ENCODE data around the gene RBP5.

Gene RBP5

DNA sequence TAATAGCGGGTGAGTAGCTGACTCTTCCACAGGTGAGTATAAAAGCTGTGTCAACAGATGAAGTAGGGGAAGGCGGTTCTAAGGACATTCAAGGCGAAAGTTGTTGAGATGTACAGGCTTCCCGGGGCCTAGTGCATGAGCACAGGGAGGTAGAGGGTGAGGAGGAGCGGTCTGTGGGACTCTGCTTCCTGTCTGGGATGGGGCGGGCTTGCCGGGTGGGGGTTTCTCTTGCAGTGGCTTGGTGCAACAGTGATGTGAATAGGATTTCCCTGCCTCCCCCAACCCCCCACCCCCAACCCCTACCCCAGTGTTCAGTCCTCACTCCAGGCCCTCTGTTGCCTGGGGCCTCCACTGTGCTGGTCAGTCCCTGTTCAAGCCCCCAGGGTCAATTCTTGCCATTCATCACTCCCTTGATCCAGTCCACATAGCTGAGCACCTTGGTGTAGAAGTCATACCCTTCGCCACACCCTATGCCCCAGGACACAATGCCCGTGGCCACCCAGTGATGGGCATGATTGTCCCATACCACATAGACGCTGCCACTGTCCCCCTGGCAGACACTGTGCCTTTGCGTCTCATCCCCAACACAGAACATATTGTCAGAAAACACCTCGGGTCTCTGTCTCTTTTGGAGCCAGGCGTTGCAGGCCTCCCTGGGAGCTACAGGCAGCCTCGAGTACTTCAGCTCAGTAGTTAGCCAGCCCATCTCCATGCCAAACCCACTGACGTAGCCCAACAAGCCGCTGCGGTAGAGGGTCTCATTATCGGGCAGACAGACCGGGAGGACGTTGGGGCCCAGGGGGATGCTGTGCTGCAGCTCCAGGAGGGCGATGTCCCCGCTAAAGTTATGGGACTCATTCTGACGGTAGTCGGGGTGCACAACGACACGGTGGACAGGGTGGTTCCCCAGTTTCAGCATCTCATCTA lies 32.4 kb downstream of the RBP5 start (continued):
- TF ChIP-seq ZNF549 (tag by site-specific recombination; IDR thresholded peaks at IDR 0.05) (no peak), ZNF292 (tag by site-specific recombination; IDR thresholded peaks at IDR 0.05; ENCODE audit: borderline replicate concordance, low read depth) (no peak), ZNF138 (tag by site-specific recombination; IDR thresholded peaks at IDR 0.05; ENCODE audit: borderline replicate concordance) (no peak), ZNF843 (tag by site-specific recombination; IDR thresholded peaks at IDR 0.05) (no peak)

DNA sequence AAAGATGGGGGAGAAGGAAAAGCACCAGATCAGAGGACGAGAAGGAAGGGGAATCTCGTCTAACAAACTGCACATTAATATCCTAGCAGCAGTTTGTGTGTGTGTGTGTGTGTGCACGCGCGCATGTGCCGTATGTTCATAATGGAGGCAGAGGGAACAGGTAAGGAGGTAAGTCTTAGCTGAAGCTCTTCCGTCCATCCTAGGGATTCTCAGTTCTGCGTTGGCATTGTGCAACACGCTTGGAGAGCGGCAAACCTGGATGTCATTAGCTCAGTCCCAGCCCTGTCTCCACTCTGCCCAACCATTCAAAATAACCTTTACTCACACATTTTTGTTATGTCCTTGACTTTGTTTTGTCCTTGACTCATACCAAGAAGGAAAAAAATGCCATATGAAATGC lies 34.8 kb downstream of the RBP5 start:
- Histone ChIP-seq H3K27ac (ENCODE audit: extremely low read depth, low read depth, low read length) (no peak overlapping the region), H3K9me3 (ENCODE audit: control insufficient read depth, insufficient read depth, low read depth, low read length) (no peaks in the 10 kb centered on the region), H3K4me1 (ENCODE audit: control insufficient read depth, insufficient read depth, low read length) (no peaks in the 10 kb centered on the region), H3K36me3 (ENCODE audit: control insufficient read depth in 2 of 2, insufficient read depth in 1 of 2, low read length in 2 of 2) (peaks cover 0 to 3% of the 10 kb centered on the region in 2 experiments; a peak in 1 of 3 replicates), H3K4me3 (ENCODE audit: low read depth, low read length) (no peak overlapping the region)
- TF ChIP-seq ZNF792 (tag by site-specific recombination; IDR thresholded peaks at IDR 0.05) (no peak), ZNF114 (tag by site-specific recombination; IDR thresholded peaks at IDR 0.05) (no peak), ZNF366 (tag by site-specific recombination; conservative IDR thresholded peaks at IDR 0.05) (no peak), ZNF530 (tag by site-specific recombination; IDR thresholded peaks at IDR 0.05; ENCODE audit: low read depth) (no peak), ZNF514 (tag by site-specific recombination; IDR thresholded peaks at IDR 0.05) (no peak), OVOL3 (tag by site-specific recombination; IDR thresholded peaks at IDR 0.05) (no peak), ZNF311 (tag by site-specific recombination; IDR thresholded peaks at IDR 0.05; ENCODE audit: borderline replicate concordance) (no peak), ZNF341 (tag by site-specific recombination; IDR thresholded peaks at IDR 0.05; ENCODE audit: low read depth) (no peak), EGR2 (tag by site-specific recombination; IDR thresholded peaks at IDR 0.05; ENCODE audit: low read depth) (no peak), MEIS1 (CRISPR knock-in tag; IDR thresholded peaks at IDR 0.05; ENCODE audit: borderline replicate concordance) (no peak), ZNF354C (tag by site-specific recombination; IDR thresholded peaks at IDR 0.05; ENCODE audit: borderline replicate concordance, low read depth) (no peak)
- TF ChIP-seq, protein P1, sequence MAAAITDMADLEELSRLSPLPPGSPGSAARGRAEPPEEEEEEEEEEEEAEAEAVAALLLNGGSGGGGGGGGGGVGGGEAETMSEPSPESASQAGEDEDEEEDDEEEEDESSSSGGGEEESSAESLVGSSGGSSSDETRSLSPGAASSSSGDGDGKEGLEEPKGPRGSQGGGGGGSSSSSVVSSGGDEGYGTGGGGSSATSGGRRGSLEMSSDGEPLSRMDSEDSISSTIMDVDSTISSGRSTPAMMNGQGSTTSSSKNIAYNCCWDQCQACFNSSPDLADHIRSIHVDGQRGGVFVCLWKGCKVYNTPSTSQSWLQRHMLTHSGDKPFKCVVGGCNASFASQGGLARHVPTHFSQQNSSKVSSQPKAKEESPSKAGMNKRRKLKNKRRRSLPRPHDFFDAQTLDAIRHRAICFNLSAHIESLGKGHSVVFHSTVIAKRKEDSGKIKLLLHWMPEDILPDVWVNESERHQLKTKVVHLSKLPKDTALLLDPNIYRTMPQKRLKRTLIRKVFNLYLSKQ (tag by site-specific recombination; IDR thresholded peaks at IDR 0.05; ENCODE audit: borderline replicate concordance), result no peak
- TF ChIP-seq, protein P2, sequence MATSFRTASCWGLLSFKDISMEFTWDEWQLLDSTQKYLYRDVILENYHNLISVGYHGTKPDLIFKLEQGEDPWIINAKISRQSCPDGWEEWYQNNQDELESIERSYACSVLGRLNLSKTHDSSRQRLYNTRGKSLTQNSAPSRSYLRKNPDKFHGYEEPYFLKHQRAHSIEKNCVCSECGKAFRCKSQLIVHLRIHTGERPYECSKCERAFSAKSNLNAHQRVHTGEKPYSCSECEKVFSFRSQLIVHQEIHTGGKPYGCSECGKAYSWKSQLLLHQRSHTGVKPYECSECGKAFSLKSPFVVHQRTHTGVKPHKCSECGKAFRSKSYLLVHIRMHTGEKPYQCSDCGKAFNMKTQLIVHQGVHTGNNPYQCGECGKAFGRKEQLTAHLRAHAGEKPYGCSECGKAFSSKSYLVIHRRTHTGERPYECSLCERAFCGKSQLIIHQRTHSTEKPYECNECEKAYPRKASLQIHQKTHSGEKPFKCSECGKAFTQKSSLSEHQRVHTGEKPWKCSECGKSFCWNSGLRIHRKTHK (tag by site-specific recombination; IDR thresholded peaks at IDR 0.05), result no peak
- ChIA-PET POLR2A (no interaction called here), CTCF (interaction anchor here (0.7 to 2.7 kb wide), 5 partner anchors 14 to 149 kb away, joined by 3 to 18 read pairs (median 13); partner anchors contain the start of genes C12orf57, C1RL and RNU7-1)

DNA sequence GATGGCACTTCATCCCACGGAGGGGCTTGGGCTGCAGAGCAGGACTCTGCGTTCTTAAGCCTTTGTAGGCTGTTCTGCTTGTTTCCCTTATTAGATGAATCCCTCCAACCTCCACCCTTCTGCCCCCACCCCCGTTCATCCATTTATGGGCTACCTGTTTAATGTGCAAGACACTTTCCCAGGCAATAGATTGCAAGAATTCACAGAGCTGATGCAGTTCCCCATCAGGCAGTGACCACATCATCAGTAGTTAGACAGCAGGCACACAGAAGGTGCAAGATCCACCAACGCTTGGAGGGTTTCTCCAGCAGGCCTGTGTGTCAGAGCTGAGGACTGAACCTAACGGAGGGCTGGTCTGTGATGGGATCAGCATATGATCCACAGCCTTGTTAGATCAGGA lies 35.2 kb downstream of the RBP5 start:
- POLR2A ChIA-PET, result no interaction called here

More for the DNA sequence above, 35.2 kb downstream of the RBP5 start:
- CTCF ChIA-PET, result interaction anchor here (0.5 to 2.7 kb wide), 10 partner anchors 14 to 202 kb away, joined by 3 to 18 read pairs (median 4); partner anchors contain the start of genes C12orf57, C1RL, C1S and RNU7-1
- Histone ChIP-seq H3K36me3 (ENCODE audit: control insufficient read depth in 2 of 2, insufficient read depth in 1 of 2, low read length in 2 of 2) (peaks cover 0 to 1% of the 10 kb centered on the region in 2 experiments; a peak in 1 of 3 replicates), H3K4me3 (ENCODE audit: low read depth, low read length) (no peak overlapping the region), H3K4me1 (ENCODE audit: control insufficient read depth, insufficient read depth, low read length) (no peaks in the 10 kb centered on the region), H3K9me3 (ENCODE audit: control insufficient read depth, insufficient read depth, low read depth, low read length) (no peaks in the 10 kb centered on the region), H3K27ac (ENCODE audit: extremely low read depth, low read depth, low read length) (no peak overlapping the region)
- no peak for TF ChIP-seq ZNF416 (tag by site-specific recombination; IDR thresholded peaks at IDR 0.05)
- no peak for TF ChIP-seq EGR2 (tag by site-specific recombination; IDR thresholded peaks at IDR 0.05; ENCODE audit: low read depth)
- TF ChIP-seq ZNF843 (tag by site-specific recombination; IDR thresholded peaks at IDR 0.05), result no peak
- no peak for TF ChIP-seq ZBTB20 (tag by site-specific recombination; IDR thresholded peaks at IDR 0.05)
- TF ChIP-seq, protein P3, sequence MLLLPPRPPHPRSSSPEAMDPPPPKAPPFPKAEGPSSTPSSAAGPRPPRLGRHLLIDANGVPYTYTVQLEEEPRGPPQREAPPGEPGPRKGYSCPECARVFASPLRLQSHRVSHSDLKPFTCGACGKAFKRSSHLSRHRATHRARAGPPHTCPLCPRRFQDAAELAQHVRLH (tag by site-specific recombination; IDR thresholded peaks at IDR 0.05), result no peak
- TF ChIP-seq ZNF585B (tag by site-specific recombination; IDR thresholded peaks at IDR 0.05), result no peak
- no peak for TF ChIP-seq ZNF658 (tag by site-specific recombination; IDR thresholded peaks at IDR 0.05)
- TF ChIP-seq ZNF174 (tag by site-specific recombination; IDR thresholded peaks at IDR 0.05), result no peak
